BJ (cell line): ENCODE data around the gene GIT2. TPM values are rescaled to one million over a fixed set of nuclear protein-coding genes. Genes with fewer than 3 reads are reported as not detected.
A peak's percentile ranks its signal among the peaks of the same experiment; 100 is the strongest.
"Not testable (repeated sequence)": the region's sequence is repeated elsewhere in the genome, so short reads cannot be mapped to it uniquely, and the experiment has no call there.

Experiments
- CTCF ChIA-PET: fragments of 350-600 bp; formaldehyde crosslinking; extraction: SDS; loops from one replicate; lab custom pipeline; 2021; ENCODE audit warnings: antibody characterized with exemption, inconsistent platforms; lab: Yijun Ruan, JAX
- POLR2A ChIA-PET: fragments of 300-600 bp; sonication (Branson Sonifier 250); formaldehyde crosslinking; extraction: SDS; loops from one replicate; lab custom pipeline; 2021; ENCODE audit warnings: antibody characterized with exemption; lab: Charles Lee
- DNase-seq: peaks from one replicate; pipeline ENCODE4 v3.0.0-alpha.2; 2011; ENCODE audit warnings: low read depth
- H3K27me3 ChIP-seq: 2 replicates; pipeline ENCODE4 v1.6.0; 2011; ENCODE audit warnings: low read length; ENCODE audit not compliant: control insufficient read depth, insufficient read depth
- H3K36me3 ChIP-seq: 2 replicates; pipeline ENCODE4 v1.5.1; 2011; ENCODE audit warnings: low read length; ENCODE audit not compliant: control insufficient read depth, insufficient read depth
- H3K4me3 ChIP-seq: 2 replicates; pipeline ENCODE4 v1.5.1; 2011; ENCODE audit warnings: low read depth, mild to moderate bottlenecking, control low read depth, low read length
- CTCF ChIP-seq: IDR thresholded peaks from 2 replicates; pipeline ENCODE4 v1.5.1; 2011; ENCODE audit warnings: low read depth, mild to moderate bottlenecking, control low read depth, inconsistent platforms, low read length, moderate library complexity; ENCODE audit not compliant: insufficient read depth
- polyA plus RNA-seq: library from polyadenylated mRNA; depleted of rRNA; stranded (reverse); fragments of >200 nt; gene quantifications from 2 replicates; pipeline ENCODE4 v1.2.3, GENCODE V29; 2011

Gene GIT2
- polyA plus RNA-seq, 1 experiment = 49.0 TPM

- TF ChIP-seq CTCF = peak; percentile 57
- DNase-seq = peak; percentile 51
- ChIA-PET CTCF (interaction anchor here (0.8 to 1.4 kb wide), 6 partner anchors 20 to 104 kb away, joined by 3 to 4 read pairs (median 3); no protein-coding TSS in a partner anchor), POLR2A (interaction anchor here (0.7 kb wide), 1 partner anchor 892 kb away, joined by 8 read pairs; no protein-coding TSS in a partner anchor)
- H3K27me3 ChIP-seq = no peaks in the 10 kb centered on the region
- peak within 1 kb of the TSS; percentile 61 for H3K4me3 ChIP-seq
- H3K36me3 ChIP-seq = peaks cover 10% of the 10 kb centered on the region
Observed at GRCh38 chr12:109899783-109900751, 96.1 kb downstream of the GIT2 start, which contains the start of gene TCHP. TCHP (plus strand) TSS chr12:109900274; CDS start chr12:109903027, 2,753 bp downstream.

DNA sequence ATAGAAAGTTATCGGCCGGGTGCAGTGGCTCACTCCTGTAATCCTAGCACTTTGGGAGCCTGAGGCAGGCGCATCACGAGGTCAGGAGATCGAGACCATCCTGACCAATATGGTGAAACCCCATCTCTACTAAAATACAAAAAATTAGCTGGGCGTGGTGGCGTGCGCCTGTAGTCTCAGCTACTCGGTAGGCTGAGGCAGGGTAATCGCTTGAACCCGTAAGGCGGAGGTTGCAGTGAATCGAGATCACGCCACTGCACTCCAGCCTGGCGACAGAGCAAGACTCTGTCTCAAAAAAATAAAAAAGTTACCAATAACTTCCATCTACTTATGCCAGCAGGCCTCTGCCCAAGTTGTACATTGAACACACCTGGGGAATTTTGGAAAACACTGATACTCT lies 96.8 kb downstream of the GIT2 start:
- H3K36me3 ChIP-seq, H3K27me3 ChIP-seq, POLR2A ChIA-PET, DNase-seq: not testable (repeated sequence)
- CTCF ChIA-PET = interaction anchor here (0.8 to 1.3 kb wide), 3 partner anchors 11 to 144 kb away, joined by 3 read pairs; no protein-coding TSS in a partner anchor
- H3K4me3 ChIP-seq = peak overlapping the region; percentile 61; the same call in 1 of the 2 replicates

DNA sequence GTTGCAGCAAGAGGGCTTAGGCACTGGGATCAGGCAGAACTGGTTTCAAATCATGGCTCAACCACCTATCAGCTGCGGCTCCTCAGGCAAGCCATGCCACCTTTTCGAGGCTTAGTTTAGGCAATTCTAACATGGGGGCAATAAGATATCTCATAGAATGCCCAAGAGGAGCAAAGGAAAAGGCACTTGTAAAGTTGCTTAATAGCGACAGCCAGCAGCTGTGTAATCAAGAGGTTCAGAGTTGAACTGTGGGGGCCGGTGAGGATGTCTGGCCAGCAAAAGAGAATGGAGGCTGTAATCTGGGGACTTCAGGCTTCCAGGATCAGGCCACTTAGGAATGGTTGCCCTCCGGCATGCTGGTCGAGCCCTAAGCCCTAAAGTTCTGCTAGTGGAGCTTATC lies 99.1 kb downstream of the GIT2 start:
- Histone ChIP-seq H3K27me3 (no peaks in the 10 kb centered on the region), H3K36me3 (no peaks in the 10 kb centered on the region), H3K4me3 (no peak overlapping the region)
- ChIA-PET POLR2A (no interaction called here), CTCF (interaction anchor here (1.2 kb wide), 1 partner anchor 44 kb away, joined by 4 read pairs; no protein-coding TSS in a partner anchor)
- TF ChIP-seq CTCF = no peak
- no peak for DNase-seq

DNA sequence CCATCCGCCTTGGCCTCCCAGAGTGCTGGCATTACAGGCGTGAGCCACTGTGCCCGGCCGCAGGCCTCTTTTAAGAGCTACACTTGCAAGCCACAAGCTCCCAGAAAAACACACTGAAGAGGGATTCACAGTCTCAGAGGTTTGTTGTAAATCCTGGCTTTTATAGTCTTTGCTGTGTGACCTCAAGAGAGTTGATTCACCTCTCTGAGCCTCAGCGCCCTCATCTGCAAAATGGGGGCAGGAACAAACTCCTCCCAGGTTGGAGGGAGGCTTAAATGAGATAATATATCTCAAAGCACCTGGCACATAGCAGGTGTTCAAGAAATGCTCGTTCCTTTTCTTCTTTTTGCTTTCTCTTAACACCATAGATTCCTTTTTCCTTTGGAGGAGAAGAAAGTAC lies 100.0 kb downstream of the GIT2 start:
- no peak for TF ChIP-seq CTCF
- Histone ChIP-seq H3K36me3 (no peaks in the 10 kb centered on the region), H3K4me3 (no peak overlapping the region), H3K27me3 (no peaks in the 10 kb centered on the region)
- ChIA-PET POLR2A (no interaction called here), CTCF (interaction anchor here (1.2 to 1.4 kb wide), 2 partner anchors 30 to 43 kb away, joined by 3 read pairs; no protein-coding TSS in a partner anchor)
- no peak for DNase-seq

DNA sequence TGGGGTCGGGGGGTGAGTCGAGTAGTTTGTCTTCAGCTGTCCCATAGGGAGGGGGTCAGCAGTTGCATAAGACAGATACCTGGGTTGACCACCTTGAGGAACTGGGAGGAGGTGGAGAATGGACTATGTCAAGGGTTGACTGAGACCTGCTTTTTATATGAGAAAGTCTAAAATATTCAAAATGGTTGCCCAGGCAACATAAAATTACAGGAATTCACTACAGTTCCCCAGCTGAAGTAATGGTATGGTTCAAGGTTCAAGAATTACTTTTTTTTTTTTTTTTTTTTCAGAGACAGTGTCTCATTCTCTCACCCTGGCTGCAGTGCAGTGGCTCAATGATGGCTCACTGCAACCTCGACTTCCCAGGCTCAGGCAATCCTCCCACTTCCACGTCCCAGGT lies 101.2 kb downstream of the GIT2 start:
- POLR2A ChIA-PET = no interaction called here
- no peak for TF ChIP-seq CTCF
- CTCF ChIA-PET = interaction anchor here (1.2 to 1.4 kb wide), 2 partner anchors 28 to 42 kb away, joined by 3 read pairs; no protein-coding TSS in a partner anchor
- H3K4me3 ChIP-seq = no peak overlapping the region
- no peaks in the 10 kb centered on the region for H3K27me3 ChIP-seq
- no peaks in the 10 kb centered on the region for H3K36me3 ChIP-seq
- DNase-seq = no peak
